ENCODE results near the gene FHAD1. TPM values are rescaled to one million over a fixed set of nuclear protein-coding genes. Genes with fewer than 3 reads are reported as not detected.

The FHAD1 gene
- total RNA-seq, 4 donors from 2014 or later = 0.96 TPM; not detected in 3

GRCh38 chr1:15390667-15391066 lies 143.6 kb downstream of the FHAD1 start:
- no peak for DNase-seq (ENCODE audit: low spot score)
- ATAC-seq (ENCODE audit: low FRiP score) = no peak
- no peak for TF ChIP-seq CTCF (IDR thresholded peaks at IDR 0.05)

GRCh38 chr1:15391366-15391765 lies 144.3 kb downstream of the FHAD1 start:
- ATAC-seq (ENCODE audit: low FRiP score) = no peak
- no peak for DNase-seq (ENCODE audit: low spot score)
- TF ChIP-seq CTCF (IDR thresholded peaks at IDR 0.05) = no peak

- DNase-seq (ENCODE audit: low spot score) (no peak), ATAC-seq (ENCODE audit: low FRiP score) (no peak)
- no peak for TF ChIP-seq CTCF (IDR thresholded peaks at IDR 0.05)
Measured at GRCh38 chr1:15393475-15394257, 146.6 kb downstream of the FHAD1 start.

GRCh38 chr1:15394258-15394690 lies 147.3 kb downstream of the FHAD1 start:
- DNase-seq (ENCODE audit: low spot score) (no peak), ATAC-seq (ENCODE audit: low FRiP score) (no peak)
- TF ChIP-seq CTCF (IDR thresholded peaks at IDR 0.05) = no peak

GRCh38 chr1:15397236-15397635 lies 150.2 kb downstream of the FHAD1 start:
- DNase-seq (ENCODE audit: low spot score) = no peak
- no peak for TF ChIP-seq CTCF (IDR thresholded peaks at IDR 0.05)
- no peak for ATAC-seq (ENCODE audit: low FRiP score)

- ATAC-seq (ENCODE audit: low FRiP score) (no peak), DNase-seq (ENCODE audit: low spot score) (no peak)
- TF ChIP-seq CTCF (IDR thresholded peaks at IDR 0.05) = no peak
Measured at GRCh38 chr1:15399710-15400109, 152.7 kb downstream of the FHAD1 start.

GRCh38 chr1:15400627-15401026 lies 153.6 kb downstream of the FHAD1 start:
- DNase-seq (ENCODE audit: low spot score) (no peak), ATAC-seq (ENCODE audit: low FRiP score) (no peak)
- no peak for TF ChIP-seq CTCF (IDR thresholded peaks at IDR 0.05)
